GM12878 (cell line): ENCODE results near the gene PUS10. TPM values are rescaled to one million over a fixed set of nuclear protein-coding genes. Genes with fewer than 3 reads are reported as not detected.

Source experiments
- ATAC-seq: fragments of 200-7000 bp; cut with Tn5 transposase; 3 replicates; pipeline ENCODE4 v1.9.1; 2020; ENCODE audit warnings: mild to moderate bottlenecking, moderate library complexity
- BruUV-seq: library from RNA; stranded (reverse); fragments of 400-500 nt; replicated peaks from 2 replicates; lab custom pipeline; 2021; lab: Mats Ljungman, UMichigan
- CTCF ChIA-PET: fragments of 300-600 bp; sonication (Branson Sonifier 250); formaldehyde crosslinking; extraction: SDS; loops from one replicate; lab custom pipeline; 2021; ENCODE audit warnings: inconsistent platforms; lab: Yijun Ruan, JAX
- POLR2A ChIA-PET: fragments of 350-600 bp; formaldehyde crosslinking; extraction: SDS; loops from one replicate; lab custom pipeline; 2021; ENCODE audit warnings: inconsistent platforms; lab: Charles Lee
- RAD21 ChIA-PET: fragments of 300-600 bp; sonication (Branson Sonifier 250); formaldehyde crosslinking; loops from one replicate; lab custom pipeline; 2023; ENCODE audit warnings: antibody characterized with exemption; ENCODE audit not compliant: unreplicated experiment; lab: Charles Lee
- SMC1A ChIA-PET: fragments of 300-600 bp; sonication (Branson Sonifier 250); formaldehyde crosslinking; loops from one replicate; lab custom pipeline; 2023; ENCODE audit not compliant: unreplicated experiment, uncharacterized antibody; lab: Charles Lee
- DNase-seq: peaks from one replicate; pipeline ENCODE4 v3.0.0-alpha.2; 2011; ENCODE audit warnings: low read depth, low spot score
- FAIRE-seq: peaks from 3 replicates; lab custom pipeline; 2011; peaks lifted over from hg19 to GRCh38; lab: Jason Lieb, UNC
- H2AFZ ChIP-seq: 2 replicates; pipeline ENCODE4 v1.6.0; 2011; ENCODE audit warnings: low read depth, low read length, control low read depth; ENCODE audit not compliant: control insufficient read depth
- H3K27ac ChIP-seq: 2 replicates; pipeline ENCODE4 v1.5.1; 2011; ENCODE audit warnings: control low read depth; ENCODE audit not compliant: control insufficient read depth, insufficient read depth
- H3K27me3 ChIP-seq, 2 experiments: replicated peaks in 1 of 2; 2 replicates each; pipeline versions ENCODE4 v1.6.0 to v1.6.1; 2011; ENCODE audit warnings: low read length in 1 of 2; ENCODE audit not compliant: control insufficient read depth in 2 of 2, insufficient read depth in 2 of 2
- H3K36me3 ChIP-seq, 2 experiments: 2 replicates each; pipeline ENCODE4 v1.5.1; 2011; ENCODE audit warnings: low read length in 1 of 2; ENCODE audit not compliant: control insufficient read depth in 2 of 2, insufficient read depth in 2 of 2
- H3K4me1 ChIP-seq: 2 replicates; pipeline ENCODE4 v1.6.1; 2011; ENCODE audit warnings: mild to moderate bottlenecking, low read length, moderate library complexity, mixed read lengths; ENCODE audit not compliant: control insufficient read depth, insufficient read depth
- H3K4me2 ChIP-seq: 2 replicates; pipeline ENCODE4 v1.6.0; 2011; ENCODE audit warnings: control low read depth; ENCODE audit not compliant: control insufficient read depth, insufficient read depth
- H3K4me3 ChIP-seq: fragments of 200-600 bp; sonication (generic); 2 replicates; pipeline ENCODE4 v1.5.1; 2016
- H3K79me2 ChIP-seq: 2 replicates; pipeline ENCODE4 v1.6.0; 2011; ENCODE audit warnings: low read length; ENCODE audit not compliant: control insufficient read depth, insufficient read depth
- H3K9ac ChIP-seq: 2 replicates; pipeline ENCODE4 v1.8.0; 2011; ENCODE audit warnings: low read length, control low read depth, mixed read lengths; ENCODE audit not compliant: control insufficient read depth, insufficient read depth
- H3K9me3 ChIP-seq: replicated peaks from 3 replicates; pipeline ENCODE4 v1.5.1; 2011; ENCODE audit warnings: mild to moderate bottlenecking, low read length; ENCODE audit not compliant: control insufficient read depth, insufficient read depth
- H4K20me1 ChIP-seq: 2 replicates; pipeline ENCODE4 v1.6.0; 2011; ENCODE audit not compliant: control insufficient read depth, insufficient read depth
- EP300 ChIP-seq, 2 experiments: fragments of 150-350 bp in 1 of 2; IDR thresholded peaks; 2 replicates each; pipeline ENCODE4 v1.6.1; 2011 to 2012; ENCODE audit warnings: low read depth in 2 of 2, low read length in 2 of 2, borderline replicate concordance in 1 of 2, improper control_type of control experiment in 1 of 2, inconsistent platforms in 1 of 2; ENCODE audit not compliant: control insufficient read depth in 1 of 2
- FOXM1 ChIP-seq: IDR thresholded peaks from 2 replicates; pipeline ENCODE4 v1.6.1; 2012; ENCODE audit warnings: low read depth, mild to moderate bottlenecking, inconsistent platforms, low read length, moderate library complexity
- LARP7 ChIP-seq: fragments of 450-650 bp; IDR thresholded peaks from 2 replicates; pipeline ENCODE4 v1.6.1; 2017; ENCODE audit warnings: mild to moderate bottlenecking
- NFIC ChIP-seq: IDR thresholded peaks from 2 replicates; pipeline ENCODE4 v1.6.1; 2012; ENCODE audit warnings: low read depth, mild to moderate bottlenecking, inconsistent platforms, low read length, moderate library complexity
- WGBS: methylation state at CpG from one replicate; pipeline ENCODE4 v1.1.6; 2016; ENCODE audit warnings: low lambda C conversion rate; ENCODE audit not compliant: insufficient replicate concordance, insufficient coverage; ENCODE audit errors: missing lambda C conversion rate; 5-methylcytosine and 5-hydroxymethylcytosine counted together
- in situ Hi-C: fragments of 300-500 bp; cut with MboI; formaldehyde crosslinking; loops from 9 replicates; pipeline ENCODE4 v1.14.3; 2018; ENCODE audit warnings: mixed read lengths
- intact Hi-C: fragments of 100-400 bp; cut with micrococcal nuclease; formaldehyde crosslinking; loops from one replicate; pipeline ENCODE4 v1.14.2; 2022; ENCODE audit not compliant: unreplicated experiment
- polyA plus RNA-seq, 11 experiments: library from polyadenylated mRNA; depleted of rRNA in 4 of 11; unstranded in 6 of 11; stranded (reverse) in 5 of 11; fragments of >200 nt; fragmentation: Nextera tagmentation in 4 of 11; fragmentation: Illumina TruSeq in 1 of 11; extraction: Ambion mirVana in 4 of 11; extraction: Trizol in 1 of 11; gene quantifications; 1 replicate in 1 of 11; 2 replicates in 10 of 11; pipeline versions ENCODE4 v1.2.1 to v1.2.3, GENCODE V29; 2011 to 2016; ENCODE audit warnings: inconsistent platforms in 2 of 11, missing spikeins in 2 of 11, low read depth in 1 of 11
- total RNA-seq, 4 experiments: library from RNA; depleted of rRNA in 3 of 4; stranded (reverse); fragments of >200 nt in 3 of 4; fragmentation: Illumina TruSeq in 1 of 4; extraction: Trizol in 1 of 4; gene quantifications; 2 replicates each; pipeline versions ENCODE4 v1.2.1 to v1.2.3, GENCODE V29; 2013 to 2021
- TF ChIP-seq, protein P1 (sequence below): IDR thresholded peaks from 2 replicates; pipeline ENCODE4 v1.6.1; 2012; ENCODE audit warnings: low read length, inconsistent platforms
- TF ChIP-seq, protein P2 (sequence below): fragments of 150-350 bp; IDR thresholded peaks from 2 replicates; pipeline ENCODE4 v1.6.1; 2016; ENCODE audit warnings: low read depth, low read length

Gene PUS10
- total and polyA plus RNA-seq, 10 of the 15 experiments (the other 5 are each of a cell fraction or from before 2014, with no cell fraction given) = 9.1 to 17.0 (median 13.0) TPM

DNA sequence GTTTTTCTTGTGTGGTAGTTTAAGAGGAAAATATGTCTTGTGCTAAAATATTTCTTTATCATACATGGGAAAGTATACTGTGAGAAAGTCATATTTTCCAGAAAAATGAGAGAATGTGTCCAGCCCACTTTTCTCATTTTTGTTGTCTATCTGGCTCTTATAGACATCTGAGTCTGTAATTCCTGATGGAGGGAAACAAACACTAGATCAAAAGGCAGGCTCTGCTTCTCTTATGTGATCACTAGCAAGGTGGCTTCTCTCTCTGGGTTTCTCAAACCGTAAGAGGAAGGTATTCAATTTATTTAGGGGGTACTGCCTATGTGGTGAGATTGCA lies 40.5 kb downstream of the PUS10 start:
- intact Hi-C loops = no loop called here
- SMC1A ChIA-PET = interaction anchor here (0.7 to 1.7 kb wide), 6 partner anchors 9 to 93 kb away, joined by 3 to 8 read pairs (median 3); no protein-coding TSS in a partner anchor
- peak overlapping the region; percentile 85; the same call in 1 of the 2 replicates for H3K4me2 ChIP-seq

More for the DNA sequence above, 40.5 kb downstream of the PUS10 start:
- Histone ChIP-seq H3K4me3 (no peak overlapping the region), H3K9me3 (peaks cover 3% of the 10 kb centered on the region; the same call in 1 of the 3 replicates), H2AFZ (no peak overlapping the region), H4K20me1 (no peaks in the 10 kb centered on the region), H3K27ac (no peak overlapping the region), H3K4me1 (peaks cover 56% of the 10 kb centered on the region), H3K79me2 (no peaks in the 10 kb centered on the region), H3K9ac (no peak overlapping the region), H3K27me3 (no peaks in the 10 kb centered on the region), H3K36me3 (no peaks in the 10 kb centered on the region)
- ATAC-seq (no peak), FAIRE-seq (no peak), DNase-seq (no peak)
- POLR2A ChIA-PET = interaction anchor here (0.6 to 2.0 kb wide), 6 partner anchors 12 to 466 kb away, joined by 3 to 6 read pairs (median 4); no protein-coding TSS in a partner anchor
- in situ Hi-C loops = no loop called here
- RAD21 ChIA-PET = interaction anchor here (1.0 to 3.3 kb wide), 3 partner anchors 10 to 139 kb away, joined by 3 to 15 read pairs (median 3); no protein-coding TSS in a partner anchor
- whole genome bisulfite sequencing = 47% methylated on average over 1 of the region's 1 CpG
- TF ChIP-seq LARP7 (no peak), FOXM1 (0 out of 2 replicates have a peak, but pooled peaks have one; percentile 1), NFIC (0 out of 2 replicates have a peak, but pooled peaks have one; percentile 11), EP300 (IDR thresholded peaks at IDR 0.05; ENCODE audit: borderline replicate concordance in 1 of 2, control insufficient read depth in 1 of 2, low read depth in 2 of 2, low read length in 2 of 2) (0 out of 4 replicates have a peak, but pooled peaks of 1 of the 2 experiments have one; percentile 2)
- TF ChIP-seq, protein P1, sequence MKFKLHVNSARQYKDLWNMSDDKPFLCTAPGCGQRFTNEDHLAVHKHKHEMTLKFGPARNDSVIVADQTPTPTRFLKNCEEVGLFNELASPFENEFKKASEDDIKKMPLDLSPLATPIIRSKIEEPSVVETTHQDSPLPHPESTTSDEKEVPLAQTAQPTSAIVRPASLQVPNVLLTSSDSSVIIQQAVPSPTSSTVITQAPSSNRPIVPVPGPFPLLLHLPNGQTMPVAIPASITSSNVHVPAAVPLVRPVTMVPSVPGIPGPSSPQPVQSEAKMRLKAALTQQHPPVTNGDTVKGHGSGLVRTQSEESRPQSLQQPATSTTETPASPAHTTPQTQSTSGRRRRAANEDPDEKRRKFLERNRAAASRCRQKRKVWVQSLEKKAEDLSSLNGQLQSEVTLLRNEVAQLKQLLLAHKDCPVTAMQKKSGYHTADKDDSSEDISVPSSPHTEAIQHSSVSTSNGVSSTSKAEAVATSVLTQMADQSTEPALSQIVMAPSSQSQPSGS = 0 out of 2 replicates have a peak, but pooled peaks have one; percentile 11
- TF ChIP-seq, protein P2, sequence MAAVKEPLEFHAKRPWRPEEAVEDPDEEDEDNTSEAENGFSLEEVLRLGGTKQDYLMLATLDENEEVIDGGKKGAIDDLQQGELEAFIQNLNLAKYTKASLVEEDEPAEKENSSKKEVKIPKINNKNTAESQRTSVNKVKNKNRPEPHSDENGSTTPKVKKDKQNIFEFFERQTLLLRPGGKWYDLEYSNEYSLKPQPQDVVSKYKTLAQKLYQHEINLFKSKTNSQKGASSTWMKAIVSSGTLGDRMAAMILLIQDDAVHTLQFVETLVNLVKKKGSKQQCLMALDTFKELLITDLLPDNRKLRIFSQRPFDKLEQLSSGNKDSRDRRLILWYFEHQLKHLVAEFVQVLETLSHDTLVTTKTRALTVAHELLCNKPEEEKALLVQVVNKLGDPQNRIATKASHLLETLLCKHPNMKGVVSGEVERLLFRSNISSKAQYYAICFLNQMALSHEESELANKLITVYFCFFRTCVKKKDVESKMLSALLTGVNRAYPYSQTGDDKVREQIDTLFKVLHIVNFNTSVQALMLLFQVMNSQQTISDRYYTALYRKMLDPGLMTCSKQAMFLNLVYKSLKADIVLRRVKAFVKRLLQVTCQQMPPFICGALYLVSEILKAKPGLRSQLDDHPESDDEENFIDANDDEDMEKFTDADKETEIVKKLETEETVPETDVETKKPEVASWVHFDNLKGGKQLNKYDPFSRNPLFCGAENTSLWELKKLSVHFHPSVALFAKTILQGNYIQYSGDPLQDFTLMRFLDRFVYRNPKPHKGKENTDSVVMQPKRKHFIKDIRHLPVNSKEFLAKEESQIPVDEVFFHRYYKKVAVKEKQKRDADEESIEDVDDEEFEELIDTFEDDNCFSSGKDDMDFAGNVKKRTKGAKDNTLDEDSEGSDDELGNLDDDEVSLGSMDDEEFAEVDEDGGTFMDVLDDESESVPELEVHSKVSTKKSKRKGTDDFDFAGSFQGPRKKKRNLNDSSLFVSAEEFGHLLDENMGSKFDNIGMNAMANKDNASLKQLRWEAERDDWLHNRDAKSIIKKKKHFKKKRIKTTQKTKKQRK = no peak
- CTCF ChIA-PET = interaction anchor here (0.6 to 2.0 kb wide), 4 partner anchors 13 to 224 kb away, joined by 3 to 5 read pairs (median 4); no protein-coding TSS in a partner anchor
- BruUV-seq = no TSS peak
